BLaER1 treated with 17β-estradiol and CSF1 and Interleukin-3, amounts not matched to agents 10 nM and 100 nM (cell line): ENCODE data around the gene TMC8.

Experiments
- H3K27ac ChIP-seq, 11 experiments: shearing (Covaris generic); formaldehyde crosslinking; 2 replicates each; pipeline ENCODE4 v1.8.1; 2022
- H3K27me3 ChIP-seq, 11 experiments: shearing (Covaris generic); formaldehyde crosslinking; 2 replicates each; pipeline ENCODE4 v1.8.1; 2022
- H3K36me3 ChIP-seq, 11 experiments: shearing (Covaris generic); formaldehyde crosslinking; 2 replicates each; pipeline ENCODE4 v1.8.1; 2022
- H3K4me1 ChIP-seq, 10 experiments: shearing (Covaris generic); formaldehyde crosslinking; 2 replicates each; pipeline ENCODE4 v1.8.1; 2022
- H3K4me2 ChIP-seq, 11 experiments: shearing (Covaris generic); formaldehyde crosslinking; 2 replicates each; pipeline ENCODE4 v1.8.1; 2022
- H3K4me3 ChIP-seq, 10 experiments: shearing (Covaris generic); formaldehyde crosslinking; 2 replicates each; pipeline ENCODE4 v1.8.1; 2022
- H3K9ac ChIP-seq, 11 experiments: shearing (Covaris generic); formaldehyde crosslinking; 2 replicates each; pipeline ENCODE4 v1.8.1; 2022
- H3K9me3 ChIP-seq, 11 experiments: shearing (Covaris generic); formaldehyde crosslinking; replicated peaks in 1 of 11; 2 replicates each; pipeline ENCODE4 v1.8.1; 2022
- H4K20me1 ChIP-seq, 11 experiments: shearing (Covaris generic); formaldehyde crosslinking; 2 replicates each; pipeline ENCODE4 v1.8.1; 2022
- Cebpa-rat ChIP-seq, 11 experiments: shearing (Covaris generic); IDR thresholded peaks; 2 replicates each; pipeline ENCODE4 v1.8.1; 2022

The TMC8 gene

DNA sequence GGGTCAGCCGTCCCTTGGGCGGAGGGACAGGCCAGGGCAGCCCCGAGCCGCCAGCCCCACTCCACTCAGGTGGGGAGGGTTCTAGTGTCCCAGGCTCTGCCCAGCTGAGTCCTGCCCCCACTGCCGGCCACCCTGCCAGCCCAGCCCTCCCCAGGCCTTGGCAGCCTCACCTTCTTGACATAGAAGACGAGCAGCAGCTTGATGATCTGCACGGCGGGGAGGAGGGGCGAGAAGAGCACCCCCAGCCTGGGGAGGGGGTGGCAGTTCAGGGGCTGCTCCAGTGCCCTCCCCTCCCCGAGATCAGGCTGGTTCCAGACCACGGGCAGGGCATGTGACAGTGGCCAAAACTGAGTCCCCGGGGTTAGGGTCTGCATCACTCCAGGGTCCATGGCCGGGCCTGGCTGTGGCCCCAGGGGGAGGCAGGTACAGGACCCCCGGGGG, 11.8 kb upstream of the TMC8 start:
- Histone ChIP-seq H3K27me3 (no peaks in the 10 kb centered on the region), H3K4me1 (peaks cover 62 to 87% (median 78%) of the 10 kb centered on the region in 10 experiments), H3K4me3 (no peak overlapping the region), H3K9ac (peak overlapping the region in 3 of 11 experiments; percentile 3 to 38 (median 33); a peak in 2 of 22 replicates), H3K4me2 (peak overlapping the region; percentile 13 to 76 (median 54); a peak in 19 of 22 replicates), H3K27ac (peak overlapping the region in 2 of 11 experiments; percentile 4 to 9; a peak in 1 of 22 replicates), H4K20me1 (peaks cover 75 to 100% (median 89%) of the 10 kb centered on the region in 11 experiments), H3K9me3 (no peaks in the 10 kb centered on the region), H3K36me3 (peaks cover 80 to 98% (median 88%) of the 10 kb centered on the region in 11 experiments)
- no peak for TF ChIP-seq Cebpa-rat (IDR thresholded peaks at IDR 0.05)

DNA sequence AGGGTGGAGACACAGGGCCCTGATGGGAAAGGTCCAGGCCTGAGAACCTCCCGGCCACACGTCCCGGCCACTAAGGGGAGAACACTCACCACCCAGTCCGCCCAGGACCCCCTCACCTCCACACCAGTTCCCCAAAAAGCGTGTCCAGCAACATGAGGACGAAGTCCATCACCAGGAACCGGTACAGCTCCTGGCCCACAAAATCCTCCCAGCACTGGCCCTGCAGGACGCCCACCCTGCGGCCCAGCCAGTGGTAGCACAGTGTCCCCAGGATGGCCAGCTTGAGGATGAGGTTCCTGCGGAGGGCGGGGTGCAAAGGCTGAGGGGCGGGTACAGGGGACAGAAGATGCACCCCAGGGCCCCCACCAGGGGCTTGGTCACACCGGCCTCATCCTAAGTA, 10.0 kb upstream of the TMC8 start:
- TF ChIP-seq Cebpa-rat (IDR thresholded peaks at IDR 0.05) = no peak
- no peak overlapping the region for H3K27ac ChIP-seq
- no peaks in the 10 kb centered on the region for H3K9me3 ChIP-seq
- H3K27me3 ChIP-seq = no peaks in the 10 kb centered on the region
- H3K36me3 ChIP-seq = peaks cover 71 to 99% (median 86%) of the 10 kb centered on the region in 11 experiments
- H3K4me2 ChIP-seq = peak overlapping the region in 10 of 11 experiments; percentile 85 to 100 (median 96); a peak in 16 of 22 replicates
- H3K4me3 ChIP-seq = no peak overlapping the region
- peaks cover 73 to 99% (median 81%) of the 10 kb centered on the region in 11 experiments for H4K20me1 ChIP-seq
- peak overlapping the region in 2 of 11 experiments; percentile 56 to 73; a peak in 3 of 22 replicates for H3K9ac ChIP-seq
- H3K4me1 ChIP-seq = peaks cover 71 to 88% (median 84%) of the 10 kb centered on the region in 10 experiments

DNA sequence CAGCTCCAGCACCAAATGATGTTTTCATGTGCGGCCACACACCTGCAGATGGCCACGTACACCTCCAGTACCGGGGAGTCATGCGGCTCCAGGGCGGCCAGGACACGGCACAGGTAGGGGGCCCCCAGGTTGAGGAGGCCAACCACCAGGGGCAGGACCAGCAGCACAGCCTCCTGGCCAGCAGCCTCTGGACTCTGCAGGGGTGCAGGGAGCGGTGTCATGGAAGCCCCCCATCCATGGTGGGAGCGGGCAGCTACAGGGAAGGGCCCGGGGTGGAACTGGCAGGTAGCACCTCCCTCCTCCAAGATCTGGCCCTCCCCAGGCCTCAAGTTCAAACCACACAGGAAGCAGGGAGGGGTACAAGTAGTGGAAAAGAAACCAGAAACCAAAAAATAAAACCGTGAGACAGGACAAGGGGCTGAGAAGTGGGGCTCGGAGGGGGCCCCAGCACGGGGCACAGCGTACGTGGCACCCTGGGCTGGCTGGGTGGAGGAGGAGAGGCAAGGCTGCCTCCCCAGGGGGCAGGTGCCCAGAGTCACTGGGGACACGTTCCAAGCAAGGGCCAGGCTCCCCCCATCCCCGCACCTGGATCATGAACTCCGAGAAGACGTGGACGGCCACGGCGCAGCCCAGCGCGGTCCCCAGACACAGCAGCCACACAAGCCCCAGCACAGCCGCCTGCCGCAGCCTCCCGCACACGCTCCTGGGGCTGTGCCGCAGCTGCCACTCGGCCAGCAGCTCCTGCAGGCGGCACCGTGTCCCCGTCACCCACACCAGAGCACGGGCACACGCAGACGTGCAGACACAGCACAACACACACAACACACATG, 9.4 kb upstream of the TMC8 start:
- H3K9ac ChIP-seq = peak overlapping the region; percentile 56 to 77 (median 66); a peak in 21 of 22 replicates
- peak overlapping the region in 9 of 11 experiments; percentile 5 to 63 (median 32); a peak in 15 of 22 replicates for H3K27ac ChIP-seq
- no peaks in the 10 kb centered on the region for H3K27me3 ChIP-seq
- peaks cover 69 to 100% (median 89%) of the 10 kb centered on the region in 11 experiments for H3K36me3 ChIP-seq
- H3K9me3 ChIP-seq = no peaks in the 10 kb centered on the region
- H3K4me2 ChIP-seq = peak overlapping the region; percentile 85 to 100 (median 96)
- H3K4me1 ChIP-seq = peaks cover 78 to 95% (median 90%) of the 10 kb centered on the region in 10 experiments
- peaks cover 73 to 100% (median 83%) of the 10 kb centered on the region in 11 experiments for H4K20me1 ChIP-seq
- no peak for TF ChIP-seq Cebpa-rat (IDR thresholded peaks at IDR 0.05)
- peak overlapping the region in 9 of 10 experiments; percentile 44 to 65 (median 51); a peak in 17 of 20 replicates for H3K4me3 ChIP-seq

DNA sequence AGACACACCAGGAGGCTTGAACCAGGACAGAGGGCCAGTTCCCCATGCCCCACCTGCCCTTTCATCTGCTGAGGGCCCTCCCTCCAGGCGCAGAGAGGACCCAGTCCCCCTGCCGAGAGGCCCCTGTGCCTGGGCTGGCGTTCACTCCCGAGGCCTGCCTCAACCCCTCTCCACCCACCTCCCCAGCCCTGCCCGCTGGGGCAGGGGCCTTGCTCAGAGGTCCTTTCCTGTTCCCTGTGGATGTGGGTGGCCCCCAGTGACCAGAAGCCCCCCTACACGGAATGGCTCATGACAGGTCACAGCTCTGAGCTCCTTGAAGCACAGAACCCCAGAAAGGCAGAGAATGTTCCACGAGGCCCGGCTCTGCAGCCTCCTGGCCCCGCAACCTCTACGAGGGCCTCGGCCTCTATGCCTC, 8.8 kb upstream of the TMC8 start:
- peaks cover 63 to 96% (median 82%) of the 10 kb centered on the region in 11 experiments for H3K36me3 ChIP-seq
- H3K4me1 ChIP-seq = peaks cover 84 to 100% (median 96%) of the 10 kb centered on the region in 10 experiments
- H4K20me1 ChIP-seq = peaks cover 70 to 100% (median 81%) of the 10 kb centered on the region in 11 experiments
- H3K9me3 ChIP-seq = no peaks in the 10 kb centered on the region
- peak overlapping the region in 9 of 10 experiments; percentile 44 to 65 (median 51); a peak in 17 of 20 replicates for H3K4me3 ChIP-seq
- no peak for TF ChIP-seq Cebpa-rat (IDR thresholded peaks at IDR 0.05)
- peak overlapping the region in 7 of 11 experiments; percentile 23 to 63 (median 53); a peak in 12 of 22 replicates for H3K27ac ChIP-seq
- peak overlapping the region; percentile 56 to 77 (median 66) for H3K9ac ChIP-seq
- H3K27me3 ChIP-seq = no peaks in the 10 kb centered on the region
- H3K4me2 ChIP-seq = peak overlapping the region; percentile 85 to 100 (median 96)

DNA sequence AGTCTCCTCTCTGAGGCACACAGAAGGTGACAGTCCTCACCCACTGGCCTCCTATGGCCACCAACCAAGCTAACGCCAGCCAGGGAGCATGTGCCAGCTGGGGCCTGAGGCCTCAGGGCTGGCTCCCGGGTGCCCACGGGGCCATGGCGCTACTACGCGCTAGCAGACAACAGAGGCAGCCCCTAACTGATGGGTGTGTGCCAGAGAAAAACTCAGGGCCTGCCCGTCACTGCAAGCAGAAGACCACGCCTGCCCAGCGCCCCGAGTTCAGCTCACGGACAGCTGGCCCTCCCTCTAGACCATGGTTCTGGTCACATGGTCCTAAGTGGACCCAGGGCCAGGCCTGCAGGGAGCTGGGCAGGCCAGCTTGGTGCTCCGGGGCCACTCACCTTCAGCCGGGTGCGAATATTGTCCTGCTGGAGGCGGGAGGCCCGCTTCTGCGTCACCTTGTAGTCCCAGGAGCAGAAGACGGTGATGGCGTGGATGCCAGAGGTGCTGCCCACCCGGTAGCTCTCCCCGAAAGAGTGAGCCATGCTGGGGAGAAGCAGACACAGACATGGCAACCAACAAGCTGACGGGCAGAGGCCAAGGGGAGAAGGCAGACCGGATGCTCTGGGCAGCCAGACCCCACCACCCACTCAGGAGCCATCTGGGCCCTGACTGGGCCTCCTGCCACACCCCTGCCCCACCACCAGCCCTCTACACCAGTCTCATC, 8.2 kb upstream of the TMC8 start:
- Histone ChIP-seq H3K9ac (peak overlapping the region; percentile 56 to 77 (median 66)), H3K4me1 (peaks cover 86 to 100% (median 95%) of the 10 kb centered on the region in 10 experiments), H3K36me3 (peaks cover 58 to 90% (median 77%) of the 10 kb centered on the region in 11 experiments), H4K20me1 (peaks cover 64 to 96% (median 75%) of the 10 kb centered on the region in 11 experiments), H3K4me2 (peak overlapping the region; percentile 85 to 100 (median 96)), H3K27me3 (no peaks in the 10 kb centered on the region), H3K27ac (peak overlapping the region in 6 of 11 experiments; percentile 31 to 63 (median 57); a peak in 9 of 22 replicates), H3K4me3 (peak overlapping the region in 9 of 10 experiments; percentile 44 to 65 (median 51); a peak in 15 of 20 replicates), H3K9me3 (no peaks in the 10 kb centered on the region)
- no peak for TF ChIP-seq Cebpa-rat (IDR thresholded peaks at IDR 0.05)

DNA sequence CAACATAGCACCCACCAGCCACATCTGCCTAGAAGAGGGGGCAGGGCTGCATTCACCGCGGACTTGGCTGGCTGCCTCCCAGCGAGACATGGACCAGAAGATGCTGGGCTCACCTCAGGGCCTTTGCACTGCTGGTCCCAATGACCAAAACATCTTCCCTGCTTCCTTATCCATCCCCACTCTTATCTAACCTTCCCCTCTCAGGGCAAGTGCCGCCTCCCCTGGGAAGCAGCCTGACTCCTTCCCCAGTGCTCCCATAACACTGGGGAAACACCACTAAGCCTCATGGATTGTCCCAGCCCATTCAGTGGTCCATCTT, 7.7 kb upstream of the TMC8 start:
- Histone ChIP-seq H3K36me3 (peaks cover 57 to 85% (median 74%) of the 10 kb centered on the region in 11 experiments), H3K9ac (peak overlapping the region in 7 of 11 experiments; percentile 56 to 77 (median 70); a peak in 8 of 22 replicates), H4K20me1 (peaks cover 59 to 91% (median 70%) of the 10 kb centered on the region in 11 experiments), H3K9me3 (no peaks in the 10 kb centered on the region), H3K4me2 (peak overlapping the region; percentile 85 to 100 (median 96)), H3K27me3 (no peaks in the 10 kb centered on the region), H3K27ac (no peak overlapping the region), H3K4me3 (peak overlapping the region in 3 of 10 experiments; percentile 26 to 65 (median 54); a peak in 3 of 20 replicates), H3K4me1 (peaks cover 81 to 96% (median 92%) of the 10 kb centered on the region in 10 experiments)
- no peak for TF ChIP-seq Cebpa-rat (IDR thresholded peaks at IDR 0.05)

DNA sequence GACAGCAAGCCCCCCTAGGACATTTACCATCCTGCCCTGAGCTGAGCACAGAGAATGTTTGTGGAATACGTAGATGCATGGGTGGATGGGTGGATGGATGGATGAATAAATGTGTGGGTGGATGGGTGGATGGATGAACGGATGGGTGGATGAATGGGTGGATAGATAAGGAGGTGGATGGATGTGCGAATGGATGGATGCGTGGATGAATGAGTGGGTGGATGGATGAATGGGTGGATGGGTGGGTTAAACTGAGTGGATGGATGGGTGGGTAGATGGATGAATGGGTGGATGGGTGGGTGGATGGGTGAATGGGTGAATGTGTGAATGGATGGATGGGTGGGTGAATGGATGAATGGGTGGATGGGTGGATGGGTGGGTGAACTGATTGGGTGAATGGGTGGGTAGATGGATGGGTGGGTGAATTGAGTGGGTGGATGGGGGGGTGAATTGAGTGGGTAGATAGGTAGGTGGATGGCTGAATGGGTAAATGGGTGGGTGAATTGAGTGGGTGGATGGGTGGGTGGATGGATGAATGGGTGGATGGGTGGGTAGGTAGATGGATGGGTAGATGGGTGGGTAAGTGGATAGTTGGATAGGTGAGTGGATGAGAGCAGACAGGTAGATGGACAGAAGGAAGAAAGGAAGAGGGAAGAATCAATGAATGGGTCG, 7.2 kb upstream of the TMC8 start:
- Histone ChIP-seq H3K27me3 (no peaks in the 10 kb centered on the region), H3K36me3 (peaks cover 57 to 80% (median 71%) of the 10 kb centered on the region in 11 experiments), H3K9me3 (no peaks in the 10 kb centered on the region), H4K20me1 (peaks cover 54 to 86% (median 65%) of the 10 kb centered on the region in 11 experiments), H3K4me1 (peaks cover 76 to 91% (median 87%) of the 10 kb centered on the region in 10 experiments), H3K4me2 (peak overlapping the region; percentile 94 to 100 (median 99)), H3K27ac (peak overlapping the region in 7 of 11 experiments; percentile 89 to 95 (median 93); a peak in 10 of 22 replicates), H3K4me3 (peak overlapping the region in 5 of 10 experiments; percentile 88 to 94 (median 90); a peak in 7 of 20 replicates), H3K9ac (peak overlapping the region in 8 of 11 experiments; percentile 63 to 95 (median 89); a peak in 12 of 22 replicates)
- no peak for TF ChIP-seq Cebpa-rat (IDR thresholded peaks at IDR 0.05)
